ENCODE measurements around the gene BTG1. TPM values are rescaled to one million over a fixed set of nuclear protein-coding genes. Genes with fewer than 3 reads are reported as not detected.

BTG1 gene
- total and polyA plus RNA-seq, 9 of the 15 experiments (the other 6 are each of a cell fraction or from before 2014, with no cell fraction given) = 3.7 to 28.6 (median 7.4) TPM

DNA sequence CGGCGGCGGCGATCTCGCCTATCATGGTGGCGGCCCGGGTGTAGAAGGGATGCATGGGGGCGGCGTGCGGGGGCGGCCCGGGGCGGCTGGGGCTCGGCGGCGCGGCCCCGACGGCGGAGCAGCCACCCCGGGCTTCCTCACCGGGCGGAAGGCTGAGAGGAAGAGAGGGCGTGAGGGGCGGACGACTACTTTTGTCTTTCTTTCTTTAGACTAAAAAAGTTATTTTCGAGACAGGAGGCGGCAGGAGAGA lies 240 bp downstream of the BTG1 start:
- no peak for ATAC-seq
- peak overlapping the region; percentile 88 for H3K4me3 ChIP-seq
- peaks cover 40% of the 10 kb centered on the region for H3K36me3 ChIP-seq (ENCODE audit: control insufficient read depth, insufficient read depth, low read length)
- ChIA-PET POLR2A (interaction anchor here (0.6 to 3.8 kb wide), 96 partner anchors 8 to 1164 kb away, joined by 3 to 47 read pairs (median 4); partner anchors contain the start of gene EEA1), CTCF (ENCODE audit: low intra/inter-chr PET ratio) (interaction anchor here (0.7 kb wide), 1 partner anchor 425 kb away, joined by 3 read pairs; no protein-coding TSS in a partner anchor)
- peak overlapping the region; percentile 87 for H3K27ac ChIP-seq (ENCODE audit: extremely low read depth, low read depth, low read length)
- peak overlapping the region; percentile 87; the same call in 1 of the 2 replicates for H3K4me2 ChIP-seq (ENCODE audit: insufficient read depth, low read length)
- peak overlapping the region; percentile 82 to 93; a peak in 3 of 4 replicates for H3K9ac ChIP-seq (ENCODE audit: insufficient read depth in 1 of 2, low read depth in 2 of 2, low read length in 2 of 2)
- no peak for FAIRE-seq
- 0% methylated on average over 7 of the region's 28 CpGs for WGBS (ENCODE audit: insufficient coverage, low coverage, missing lambda C conversion rate)
- H3K79me2 ChIP-seq (ENCODE audit: control insufficient read depth, insufficient read depth, low read length) = peaks cover 67% of the 10 kb centered on the region
- no peaks in the 10 kb centered on the region for H3K27me3 ChIP-seq (ENCODE audit: control insufficient read depth in 2 of 2, insufficient read depth in 2 of 2, low read length in 2 of 2)
- DNase-seq (ENCODE audit: extremely low read depth in 1 of 4, low spot score in 3 of 4) = no peak
- H4K20me1 ChIP-seq (replicated peaks; ENCODE audit: control insufficient read depth, insufficient read depth, low read length) = peaks cover 30% of the 10 kb centered on the region
- in situ Hi-C loops (cut with MboI) (loop anchor here (5.0 kb wide), 1 partner anchor 422 kb away; no protein-coding TSS in a partner anchor), intact Hi-C loops (cut with micrococcal nuclease) (loop anchor here (2.0 to 10.0 kb wide), 8 partner anchors 87 to 763 kb away; no protein-coding TSS in a partner anchor)
- peaks cover 15 to 23% of the 10 kb centered on the region in 2 experiments for H3K4me1 ChIP-seq (replicated peaks in 1 of 2; ENCODE audit: control insufficient read depth in 2 of 2, insufficient read depth in 2 of 2, low read length in 2 of 2)
- no peaks in the 10 kb centered on the region for H3K9me3 ChIP-seq (replicated peaks; ENCODE audit: control insufficient read depth, insufficient read depth, low read depth, low read length)
- H2AFZ ChIP-seq (ENCODE audit: low read depth, low read length) = peak overlapping the region; percentile 10; the same call in 1 of the 2 replicates
- no peaks in the 10 kb centered on the region for H3K9me1 ChIP-seq (ENCODE audit: control insufficient read depth, insufficient read depth, low read length)
- no TSS peak for BruUV-seq (replicated peaks)
- TF ChIP-seq EGR1 (conservative IDR thresholded peaks at IDR 0.05) (peak; percentile 68), ARID3B (CRISPR knock-in tag; IDR thresholded peaks at IDR 0.05; ENCODE audit: borderline replicate concordance) (no peak), NR2F6 (CRISPR knock-in tag; IDR thresholded peaks at IDR 0.05) (0 out of 2 replicates have a peak, but pooled peaks have one; percentile 38), RBM15 (IDR thresholded peaks at IDR 0.05; ENCODE audit: insufficient read depth, low read length) (no peak), HMGN3 (IDR thresholded peaks at IDR 0.05; ENCODE audit: borderline replicate concordance, extremely low read depth, insufficient read length, low read depth, low read length) (peak; percentile 1), RBM22 (IDR thresholded peaks at IDR 0.05; ENCODE audit: low read depth, low read length, poor library complexity, severe bottlenecking) (peak; percentile 13), ELF2 (CRISPR knock-in tag; IDR thresholded peaks at IDR 0.05) (no peak), GATAD2A (IDR thresholded peaks at IDR 0.05) (no peak), SLC30A9 (CRISPR knock-in tag; IDR thresholded peaks at IDR 0.05) (no peak), CBFA2T3 (IDR thresholded peaks at IDR 0.05) (no peak), SREBF2 (CRISPR knock-in tag; IDR thresholded peaks at IDR 0.05) (no peak), TARDBP (IDR thresholded peaks at IDR 0.05) (no peak), ZBTB17 (CRISPR knock-in tag; IDR thresholded peaks at IDR 0.05) (0 out of 2 replicates have a peak, but pooled peaks have one; percentile 16), ZBTB33 (CRISPR knock-in tag; IDR thresholded peaks at IDR 0.05) (no peak), KDM4B (IDR thresholded peaks at IDR 0.05; ENCODE audit: borderline replicate concordance in 2 of 2, low read depth in 1 of 2) (no peak)
- TF ChIP-seq, protein P1, sequence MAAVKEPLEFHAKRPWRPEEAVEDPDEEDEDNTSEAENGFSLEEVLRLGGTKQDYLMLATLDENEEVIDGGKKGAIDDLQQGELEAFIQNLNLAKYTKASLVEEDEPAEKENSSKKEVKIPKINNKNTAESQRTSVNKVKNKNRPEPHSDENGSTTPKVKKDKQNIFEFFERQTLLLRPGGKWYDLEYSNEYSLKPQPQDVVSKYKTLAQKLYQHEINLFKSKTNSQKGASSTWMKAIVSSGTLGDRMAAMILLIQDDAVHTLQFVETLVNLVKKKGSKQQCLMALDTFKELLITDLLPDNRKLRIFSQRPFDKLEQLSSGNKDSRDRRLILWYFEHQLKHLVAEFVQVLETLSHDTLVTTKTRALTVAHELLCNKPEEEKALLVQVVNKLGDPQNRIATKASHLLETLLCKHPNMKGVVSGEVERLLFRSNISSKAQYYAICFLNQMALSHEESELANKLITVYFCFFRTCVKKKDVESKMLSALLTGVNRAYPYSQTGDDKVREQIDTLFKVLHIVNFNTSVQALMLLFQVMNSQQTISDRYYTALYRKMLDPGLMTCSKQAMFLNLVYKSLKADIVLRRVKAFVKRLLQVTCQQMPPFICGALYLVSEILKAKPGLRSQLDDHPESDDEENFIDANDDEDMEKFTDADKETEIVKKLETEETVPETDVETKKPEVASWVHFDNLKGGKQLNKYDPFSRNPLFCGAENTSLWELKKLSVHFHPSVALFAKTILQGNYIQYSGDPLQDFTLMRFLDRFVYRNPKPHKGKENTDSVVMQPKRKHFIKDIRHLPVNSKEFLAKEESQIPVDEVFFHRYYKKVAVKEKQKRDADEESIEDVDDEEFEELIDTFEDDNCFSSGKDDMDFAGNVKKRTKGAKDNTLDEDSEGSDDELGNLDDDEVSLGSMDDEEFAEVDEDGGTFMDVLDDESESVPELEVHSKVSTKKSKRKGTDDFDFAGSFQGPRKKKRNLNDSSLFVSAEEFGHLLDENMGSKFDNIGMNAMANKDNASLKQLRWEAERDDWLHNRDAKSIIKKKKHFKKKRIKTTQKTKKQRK (IDR thresholded peaks at IDR 0.05; ENCODE audit: borderline replicate concordance, low read depth, low read length) = no peak

All from K562 (cell line).